UCSD-AML1 (cell line): Measurements from ENCODE around the gene APC.

Source experiments
- DNase-seq: peaks from one replicate; lab custom pipeline; 2025; ENCODE audit not compliant: unreplicated experiment; lab: John Stamatoyannopoulos, UW

APC gene

GRCh38 chr5:112776301-112776856 is 38.7 kb downstream of the APC start:
- no peak for DNase-seq

- DNase-seq, result no peak
Observed at GRCh38 chr5:112779531-112779930, 41.8 kb downstream of the APC start.

GRCh38 chr5:112784726-112785125 is 47.0 kb downstream of the APC start:
- no peak for DNase-seq

- DNase-seq, result no peak
Observed at GRCh38 chr5:112787261-112787660, 49.6 kb downstream of the APC start.

- DNase-seq, result no peak
Observed at GRCh38 chr5:112787896-112788295, 50.2 kb downstream of the APC start.

- no peak for DNase-seq
Observed at GRCh38 chr5:112793201-112793600, 55.5 kb downstream of the APC start.

- no peak for DNase-seq
Observed at GRCh38 chr5:112794410-112794809, 56.7 kb downstream of the APC start.

- DNase-seq, result no peak
Observed at GRCh38 chr5:112795342-112795741, 57.7 kb downstream of the APC start.

- DNase-seq, result no peak
Observed at GRCh38 chr5:112795944-112796678, 58.4 kb downstream of the APC start.

GRCh38 chr5:112799661-112800060 is 62.0 kb downstream of the APC start:
- DNase-seq, result no peak

- no peak for DNase-seq
Observed at GRCh38 chr5:112800891-112801290, 63.2 kb downstream of the APC start.

GRCh38 chr5:112811023-112811422 is 73.3 kb downstream of the APC start:
- no peak for DNase-seq

GRCh38 chr5:112812549-112812948 is 74.9 kb downstream of the APC start:
- no peak for DNase-seq

- no peak for DNase-seq
Observed at GRCh38 chr5:112820246-112820645, 82.6 kb downstream of the APC start.

- DNase-seq, result no peak
Observed at GRCh38 chr5:112822456-112822855, 84.8 kb downstream of the APC start.

- DNase-seq, result no peak
Observed at GRCh38 chr5:112823181-112823580, 85.5 kb downstream of the APC start.

- DNase-seq, result no peak
Observed at GRCh38 chr5:112823656-112824055, 86.0 kb downstream of the APC start.

- no peak for DNase-seq
Observed at GRCh38 chr5:112824197-112824596, 86.5 kb downstream of the APC start.

GRCh38 chr5:112830378-112830777 is 92.7 kb downstream of the APC start:
- no peak for DNase-seq

- DNase-seq, result no peak
Observed at GRCh38 chr5:112833971-112834370, 96.3 kb downstream of the APC start.

- DNase-seq, result no peak
Observed at GRCh38 chr5:112844489-112844888, 106.8 kb downstream of the APC start.

GRCh38 chr5:112846556-112846955 is 108.9 kb downstream of the APC start:
- no peak for DNase-seq

GRCh38 chr5:112847306-112847705 is 109.6 kb downstream of the APC start:
- no peak for DNase-seq
